OCI-LY7 (cell line): Measurements from ENCODE around the gene ABR.

ENCODE experiments used
- CTCF ChIP-seq: fragments of 200-600 bp; sonication (generic); conservative IDR thresholded peaks from 2 replicates; pipeline ENCODE4 v1.5.1; 2014; ENCODE audit warnings: mild to moderate bottlenecking, antibody characterized with exemption, low read length, moderate library complexity, mixed read lengths
- EZH2phosphoT487 ChIP-seq: fragments of 200-600 bp; sonication (generic); IDR thresholded peaks from 2 replicates; pipeline ENCODE4 v1.6.1; 2018; ENCODE audit warnings: low read depth, borderline replicate concordance, mild to moderate bottlenecking, mixed run types, antibody characterized with exemption, low read length, moderate library complexity, mixed read lengths

DNA sequence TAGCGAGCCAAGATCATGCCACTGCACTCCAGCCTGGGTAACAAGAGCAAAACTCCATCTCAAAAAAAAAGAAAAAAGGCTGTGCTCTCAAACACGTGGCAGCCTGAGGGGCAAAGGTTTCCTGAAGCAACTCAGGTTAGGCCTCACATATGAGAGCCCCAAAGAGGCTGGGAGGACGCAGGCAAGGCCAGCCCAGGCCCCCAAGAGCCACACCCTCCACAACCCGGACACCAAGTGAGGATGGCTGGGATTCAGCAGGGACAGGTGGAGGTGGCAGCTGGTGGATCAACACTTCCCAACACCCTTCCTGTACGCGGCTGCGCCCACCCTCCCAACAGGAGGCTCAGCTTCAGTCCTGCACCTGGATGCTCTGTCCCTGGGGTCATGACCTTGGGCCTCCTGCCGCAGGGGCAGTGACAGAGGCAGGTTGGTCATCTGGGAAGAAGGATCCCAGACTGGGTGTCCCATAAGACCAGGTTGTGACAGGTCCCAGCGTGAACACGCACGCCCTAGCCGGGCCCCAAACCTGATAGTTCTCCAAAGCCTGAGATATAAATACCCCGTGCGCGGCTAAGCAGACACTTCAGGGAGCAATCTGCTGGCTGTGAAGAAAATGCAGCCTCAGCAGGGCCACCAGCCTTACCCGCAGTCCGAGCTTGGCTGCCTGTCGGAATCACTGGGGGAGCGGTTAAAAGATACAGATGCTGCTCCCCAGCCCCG lies 104.7 kb downstream of the ABR start:
- no peak for TF ChIP-seq EZH2phosphoT487
- TF ChIP-seq CTCF = no peak
